ENCODE measurements around the gene PCBP1.
"Not testable (repeated sequence)": the region's sequence is repeated elsewhere in the genome, so short reads cannot be mapped to it uniquely, and the experiment has no call there.

PCBP1 gene

GRCh38 chr2:70132244-70133126 lies 45.2 kb downstream of the PCBP1 start:
- Histone ChIP-seq H3K4me3 (ENCODE audit: insufficient read length, low read depth) (no peak overlapping the region), H3K9me3 (ENCODE audit: insufficient read depth, low read length) (no peaks in the 10 kb centered on the region), H3K27me3 (ENCODE audit: insufficient read depth, insufficient read length) (no peaks in the 10 kb centered on the region), H3K4me1 (ENCODE audit: insufficient read depth, insufficient read length) (no peaks in the 10 kb centered on the region), H3K9ac (ENCODE audit: insufficient read length, low read depth) (peak overlapping the region; percentile 53), H3K36me3 (ENCODE audit: insufficient read depth, insufficient read length, low read length) (no peaks in the 10 kb centered on the region)
- DNase-seq (ENCODE audit: low read depth, low spot score): no peak
- TF ChIP-seq YY1 (IDR thresholded peaks at IDR 0.05; ENCODE audit: insufficient read depth, insufficient read length) (no peak), ZNF274 (IDR thresholded peaks at IDR 0.05; ENCODE audit: low read depth, low read length) (no peak), SUZ12 (IDR thresholded peaks at IDR 0.05; ENCODE audit: extremely low read depth, insufficient read depth, insufficient read length) (no peak)

- Histone ChIP-seq H3K9ac (ENCODE audit: insufficient read length, low read depth) (no peak overlapping the region), H3K4me1 (ENCODE audit: insufficient read depth, insufficient read length) (no peaks in the 10 kb centered on the region), H3K9me3 (ENCODE audit: insufficient read depth, low read length) (no peaks in the 10 kb centered on the region), H3K27me3 (ENCODE audit: insufficient read depth, insufficient read length) (no peaks in the 10 kb centered on the region), H3K36me3 (ENCODE audit: insufficient read depth, insufficient read length, low read length) (no peaks in the 10 kb centered on the region), H3K4me3 (ENCODE audit: insufficient read length, low read depth) (no peak overlapping the region)
- TF ChIP-seq YY1 (IDR thresholded peaks at IDR 0.05; ENCODE audit: insufficient read depth, insufficient read length) (no peak), ZNF274 (IDR thresholded peaks at IDR 0.05; ENCODE audit: low read depth, low read length) (no peak), SUZ12 (IDR thresholded peaks at IDR 0.05; ENCODE audit: extremely low read depth, insufficient read depth, insufficient read length) (no peak)
- no peak for DNase-seq (ENCODE audit: low read depth, low spot score)
Observed at GRCh38 chr2:70133127-70133452, 45.8 kb downstream of the PCBP1 start.

- Histone ChIP-seq H3K27me3 (ENCODE audit: insufficient read depth, insufficient read length) (no peaks in the 10 kb centered on the region), H3K4me1 (ENCODE audit: insufficient read depth, insufficient read length) (no peaks in the 10 kb centered on the region), H3K4me3 (ENCODE audit: insufficient read length, low read depth) (no peak overlapping the region), H3K36me3 (ENCODE audit: insufficient read depth, insufficient read length, low read length) (no peaks in the 10 kb centered on the region), H3K9ac (ENCODE audit: insufficient read length, low read depth) (no peak overlapping the region), H3K9me3 (ENCODE audit: insufficient read depth, low read length) (no peaks in the 10 kb centered on the region)
- TF ChIP-seq YY1 (IDR thresholded peaks at IDR 0.05; ENCODE audit: insufficient read depth, insufficient read length) (no peak), SUZ12 (IDR thresholded peaks at IDR 0.05; ENCODE audit: extremely low read depth, insufficient read depth, insufficient read length) (no peak), ZNF274 (IDR thresholded peaks at IDR 0.05; ENCODE audit: low read depth, low read length) (no peak)
- no peak for DNase-seq (ENCODE audit: low read depth, low spot score)
Observed at GRCh38 chr2:70133491-70134322, 46.4 kb downstream of the PCBP1 start.

GRCh38 chr2:70134323-70134983 lies 47.2 kb downstream of the PCBP1 start:
- H3K27me3 ChIP-seq (ENCODE audit: insufficient read depth, insufficient read length); H3K36me3 ChIP-seq (ENCODE audit: insufficient read depth, insufficient read length, low read length); H3K9ac ChIP-seq (ENCODE audit: insufficient read length, low read depth); H3K9me3 ChIP-seq (ENCODE audit: insufficient read depth, low read length); DNase-seq (ENCODE audit: low read depth, low spot score); H3K4me1 ChIP-seq (ENCODE audit: insufficient read depth, insufficient read length); H3K4me3 ChIP-seq (ENCODE audit: insufficient read length, low read depth): not testable (repeated sequence)

Data from NT2/D1 (cell line).